Endothelial cell of umbilical vein (primary cell): ENCODE results near the gene AP1G2. TPM values are rescaled to one million over a fixed set of nuclear protein-coding genes. Genes with fewer than 3 reads are reported as not detected.

Experiments
- BruUV-seq: library from RNA; stranded (reverse); fragments of 400-500 nt; replicated peaks from 2 replicates; lab custom pipeline; 2021; lab: Mats Ljungman, UMichigan
- CTCF ChIA-PET: fragments of 300-600, 350-600 bp; sonication (Branson Sonifier 250); formaldehyde crosslinking; loops from one replicate; lab custom pipeline; 2021; ENCODE audit warnings: antibody characterized with exemption, inconsistent platforms; lab: Charles Lee
- POLR2A ChIA-PET: fragments of 300-600, 350-600 bp; sonication (Branson Sonifier 250); formaldehyde crosslinking; loops from one replicate; lab custom pipeline; 2021; ENCODE audit warnings: antibody characterized with exemption, inconsistent platforms; lab: Charles Lee
- DNase-seq: peaks from one replicate; pipeline ENCODE4 v3.0.0-alpha.2; 2011; ENCODE audit warnings: low read depth, low spot score
- FAIRE-seq: peaks from 2 replicates; lab custom pipeline; 2011; peaks lifted over from hg19 to GRCh38; lab: Jason Lieb, UNC
- H2AFZ ChIP-seq: 2 replicates; pipeline ENCODE4 v1.6.0; 2012; ENCODE audit warnings: low read depth, low read length, control low read depth, inconsistent platforms
- H3K27ac ChIP-seq: 2 replicates; pipeline ENCODE4 v1.5.1; 2011; ENCODE audit warnings: low read depth, mild to moderate bottlenecking, control low read depth, low read length, moderate library complexity; ENCODE audit not compliant: insufficient read depth
- H3K27me3 ChIP-seq, 2 experiments: 2 replicates each; pipeline versions ENCODE4 v1.6.0 to v1.6.1; 2011; ENCODE audit warnings: low read length in 2 of 2, mixed read lengths in 1 of 2; ENCODE audit not compliant: control insufficient read depth in 2 of 2, insufficient read depth in 2 of 2
- H3K36me3 ChIP-seq, 2 experiments: 2 replicates in 1 of 2; 3 replicates in 1 of 2; pipeline ENCODE4 v1.5.1; 2011; ENCODE audit warnings: low read length in 2 of 2, mild to moderate bottlenecking in 1 of 2, moderate library complexity in 1 of 2; ENCODE audit not compliant: control insufficient read depth in 2 of 2, insufficient read depth in 2 of 2; ENCODE audit errors: extremely low read depth in 1 of 2
- H3K4me1 ChIP-seq: 3 replicates; pipeline ENCODE4 v1.5.1; 2011; ENCODE audit warnings: mild to moderate bottlenecking, low read length; ENCODE audit not compliant: control insufficient read depth, insufficient read depth; ENCODE audit errors: extremely low read depth
- H3K4me2 ChIP-seq: 2 replicates; pipeline ENCODE4 v1.6.1; 2011; ENCODE audit warnings: low read length, control low read depth, mixed read lengths; ENCODE audit not compliant: insufficient read depth
- H3K4me3 ChIP-seq, 3 experiments: fragments of 200-600 bp in 1 of 3; sonication (generic), shearing (Covaris generic) in 1 of 3; replicated peaks in 1 of 3; 2 replicates each; pipeline ENCODE4 v1.5.1; 2011 to 2016; ENCODE audit warnings: control low read depth in 3 of 3, low read length in 3 of 3, mild to moderate bottlenecking in 2 of 3, inconsistent platforms in 1 of 3, low read depth in 1 of 3, moderate library complexity in 1 of 3; ENCODE audit not compliant: insufficient read depth in 1 of 3
- H3K79me2 ChIP-seq: 2 replicates; pipeline ENCODE4 v1.6.0; 2012; ENCODE audit warnings: low read length, inconsistent platforms; ENCODE audit not compliant: control insufficient read depth, insufficient read depth
- H3K9ac ChIP-seq: replicated peaks from 2 replicates; pipeline ENCODE3; 2011; ENCODE audit warnings: low read length, control low read depth; ENCODE audit not compliant: insufficient read depth; ENCODE audit errors: extremely low read depth
- H3K9me1 ChIP-seq: replicated peaks from 3 replicates; pipeline ENCODE4 v1.6.0; 2011; ENCODE audit warnings: mild to moderate bottlenecking, low read length; ENCODE audit not compliant: control insufficient read depth, insufficient read depth; ENCODE audit errors: extremely low read depth
- H3K9me3 ChIP-seq: replicated peaks from 2 replicates; pipeline ENCODE4 v1.5.1; 2012; ENCODE audit warnings: low read length, inconsistent platforms; ENCODE audit not compliant: control insufficient read depth, insufficient read depth
- H4K20me1 ChIP-seq: replicated peaks from 2 replicates; pipeline ENCODE3; 2011; ENCODE audit warnings: mild to moderate bottlenecking, low read length; ENCODE audit not compliant: control insufficient read depth, insufficient read depth; ENCODE audit errors: extremely low read depth
- CTCF ChIP-seq, 2 donors: IDR thresholded peaks; 1 replicate in 1 of 2; 2 replicates in 1 of 2; pipeline ENCODE4 v1.5.1; 2011; ENCODE audit warnings: low read length in 2 of 2, mild to moderate bottlenecking in 2 of 2, moderate library complexity in 2 of 2, control low read depth in 1 of 2, inconsistent platforms in 1 of 2, low read depth in 1 of 2; ENCODE audit not compliant: insufficient read depth in 1 of 2; ENCODE audit errors: extremely low read depth in 1 of 2
- EZH2 ChIP-seq: IDR thresholded peaks from 2 replicates; pipeline ENCODE4 v1.6.1; 2012; ENCODE audit warnings: borderline replicate concordance, low read depth, mild to moderate bottlenecking, moderate library complexity, low read length, inconsistent platforms; ENCODE audit not compliant: severe bottlenecking
- FOS ChIP-seq: IDR thresholded peaks from 2 replicates; pipeline ENCODE4 v1.6.1; 2011; ENCODE audit warnings: mild to moderate bottlenecking, low read length, moderate library complexity, borderline replicate concordance; ENCODE audit not compliant: insufficient read depth
- GATA2 ChIP-seq: IDR thresholded peaks from 2 replicates; pipeline ENCODE4 v1.7.0; 2011; ENCODE audit warnings: low read depth, mild to moderate bottlenecking, moderate library complexity, mixed read lengths, low read length; ENCODE audit not compliant: insufficient read length, insufficient read depth
- JUN ChIP-seq: IDR thresholded peaks from 2 replicates; pipeline ENCODE4 v1.6.1; 2011; ENCODE audit warnings: borderline replicate concordance, low read depth; ENCODE audit not compliant: insufficient read length, insufficient read depth
- MAX ChIP-seq: IDR thresholded peaks from 2 replicates; pipeline ENCODE4 v1.6.1; 2011; ENCODE audit not compliant: insufficient read depth, insufficient read length
- MYC ChIP-seq: IDR thresholded peaks from one replicate; pipeline ENCODE4 v1.6.1; 2011; ENCODE audit warnings: mild to moderate bottlenecking, low read depth, low read length
- POLR2A ChIP-seq: IDR thresholded peaks from 2 replicates; pipeline ENCODE4 v1.6.1; 2012; ENCODE audit warnings: low read depth, mild to moderate bottlenecking, control low read depth, low read length
- POLR2AphosphoS5 ChIP-seq: IDR thresholded peaks from 2 replicates; pipeline ENCODE4 v1.6.1; 2012; ENCODE audit warnings: low read depth, mild to moderate bottlenecking, control low read depth, low read length, moderate library complexity; ENCODE audit not compliant: insufficient read depth
- dilution Hi-C: fragments of 300-500 bp; cut with MboI; formaldehyde crosslinking; loops from one replicate; pipeline ENCODE4 v1.15.0; 2019; ENCODE audit warnings: low sequenced_read_pairs; ENCODE audit not compliant: extremely low pct_ligation_motif_present
- intact Hi-C: fragments of 100-400 bp; cut with micrococcal nuclease; formaldehyde crosslinking; loops from one replicate; pipeline ENCODE4 v1.10.0; 2022
- polyA plus RNA-seq, 4 experiments: library from polyadenylated mRNA; depleted of rRNA in 3 of 4; stranded (reverse) in 3 of 4; unstranded in 1 of 4; fragments of >200 nt; gene quantifications; 2 replicates each; pipeline versions ENCODE4 v1.2.1 to v1.2.3, GENCODE V29; 2011 to 2012; ENCODE audit warnings: missing spikeins in 1 of 4
- total RNA-seq: library from RNA; stranded (reverse); gene quantifications from 2 replicates; pipeline ENCODE4 v1.2.3, GENCODE V29; 2021

Gene AP1G2
- total and polyA plus RNA-seq, 2 donors (not counting 3 experiments of a cell fraction or from before 2014, with no cell fraction given), result 39.0 to 55.8 TPM

- no peak for TF ChIP-seq MAX
- TF ChIP-seq FOS, result no peak
- TF ChIP-seq GATA2, result no peak
- TF ChIP-seq JUN, result no peak
- no peak for TF ChIP-seq POLR2A
- no peak for TF ChIP-seq CTCF (IDR thresholded peaks at IDR 0.05; ENCODE audit: extremely low read depth in 1 of 2, insufficient read depth in 1 of 2, low read depth in 1 of 2, low read length in 2 of 2)
- no peak for TF ChIP-seq POLR2AphosphoS5
- no peak for TF ChIP-seq EZH2
- no peak for TF ChIP-seq MYC
- intact Hi-C loops, result no loop called here
- H3K9me1 ChIP-seq, result no peaks in the 10 kb centered on the region
- no peak overlapping the region for H2AFZ ChIP-seq
- FAIRE-seq (no peak), DNase-seq (no peak)
- H3K4me2 ChIP-seq, result no peak overlapping the region
- dilution Hi-C loops, result no loop called here
- H3K9me3 ChIP-seq, result no peaks in the 10 kb centered on the region
- H3K9ac ChIP-seq, result no peak overlapping the region
- H3K4me3 ChIP-seq, result no peak overlapping the region
- H3K36me3 ChIP-seq, result no peaks in the 10 kb centered on the region
- POLR2A ChIA-PET, result no interaction called here
- H4K20me1 ChIP-seq, result no peaks in the 10 kb centered on the region
- no peaks in the 10 kb centered on the region for H3K4me1 ChIP-seq
- H3K27me3 ChIP-seq, result no peaks in the 10 kb centered on the region
- H3K27ac ChIP-seq, result no peak overlapping the region
- BruUV-seq, result no TSS peak
- CTCF ChIA-PET, result interaction anchor here (1.0 to 2.5 kb wide), 3 partner anchors 19 to 298 kb away, joined by 3 to 12 read pairs (median 6); no protein-coding TSS in a partner anchor
- no peaks in the 10 kb centered on the region for H3K79me2 ChIP-seq
These were observed 45.2 kb upstream of the AP1G2 start for GRCh38 chr14:23612802-23613201.
